ENCODE data around the gene GATC.

The GATC gene

GRCh38 chr12:120504587-120504986, 58.3 kb downstream of the GATC start:
- no peak for DNase-seq

GRCh38 chr12:120508537-120508936, 62.3 kb downstream of the GATC start:
- DNase-seq: no peak
